B cell (primary cell): ENCODE measurements around the gene SEMA4G. TPM values are rescaled to one million over a fixed set of nuclear protein-coding genes. Genes with fewer than 3 reads are reported as not detected.

Experiments
- ATAC-seq: fragments of 200-7000 bp; cut with Tn5 transposase; one replicate; pipeline ENCODE4 v1.10.0; 2021; ENCODE audit warnings: low read depth, mild to moderate bottlenecking, moderate number of reproducible peaks, moderate library complexity
- CTCF ChIA-PET: fragments of 350-600 bp; sonication (Branson Sonifier 250); formaldehyde crosslinking; loops from one replicate; lab custom pipeline; 2021; ENCODE audit warnings: antibody characterized with exemption, inconsistent platforms; lab: Charles Lee
- POLR2A ChIA-PET: fragments of 350-600 bp; sonication (Branson Sonifier 250); formaldehyde crosslinking; loops from one replicate; lab custom pipeline; 2021; ENCODE audit warnings: antibody characterized with exemption; lab: Charles Lee
- DNase-seq: peaks from one replicate; pipeline ENCODE4 v3.0.0; 2013
- H2AFZ ChIP-seq: 2 replicates; pipeline ENCODE4 v1.6.1; 2012; ENCODE audit warnings: mild to moderate bottlenecking, low read depth, low read length; ENCODE audit not compliant: insufficient read depth, poor library complexity, severe bottlenecking
- H3K27ac ChIP-seq, 2 donors: 1 replicate in 1 of 2; 2 replicates in 1 of 2; pipeline ENCODE4 v1.5.1; 2012 to 2013; ENCODE audit warnings: low read length in 2 of 2, mild to moderate bottlenecking in 2 of 2, moderate library complexity in 1 of 2
- H3K27me3 ChIP-seq, 4 experiments: fragments of 200-600 bp in 1 of 4; sonication (generic) in 1 of 4; replicated peaks in 1 of 4; 1 replicate in 2 of 4; 2 replicates in 2 of 4; pipeline versions ENCODE4 v1.6.1 to v1.7.0; 2013 to 2016; ENCODE audit warnings: low read length in 3 of 4, mild to moderate bottlenecking in 2 of 4, mixed read lengths in 1 of 4, moderate library complexity in 1 of 4; ENCODE audit not compliant: insufficient read depth in 4 of 4, control insufficient read depth in 3 of 4; ENCODE audit errors: control extremely low read depth in 1 of 4
- H3K36me3 ChIP-seq, 2 experiments: replicated peaks in 1 of 2; 1 replicate in 1 of 2; 2 replicates in 1 of 2; pipeline versions ENCODE4 v1.6.1 to v1.7.1; 2013; ENCODE audit warnings: low read length in 1 of 2; ENCODE audit not compliant: insufficient read depth in 2 of 2, control insufficient read depth in 1 of 2; ENCODE audit errors: control extremely low read depth in 1 of 2, extremely low read depth in 1 of 2
- H3K4me1 ChIP-seq, 2 donors: fragments of 200-600 bp in 1 of 2; sonication (generic) in 1 of 2; 1 replicate in 1 of 2; 2 replicates in 1 of 2; pipeline versions ENCODE4 v1.5.1 to v1.6.1; 2013 to 2017; ENCODE audit warnings: low read length in 2 of 2; ENCODE audit not compliant: control insufficient read depth in 2 of 2, insufficient read depth in 2 of 2
- H3K4me2 ChIP-seq: replicated peaks from 2 replicates; pipeline ENCODE3; 2012; ENCODE audit warnings: mild to moderate bottlenecking, low read depth, low read length; ENCODE audit not compliant: poor library complexity, severe bottlenecking
- H3K4me3 ChIP-seq, 5 experiments: fragments of 200-600 bp in 1 of 5; sonication (generic) in 1 of 5; 1 replicate in 3 of 5; 2 replicates in 2 of 5; pipeline versions ENCODE4 v1.5.1 to v1.7.0; 2011 to 2016; ENCODE audit warnings: low read length in 4 of 5, mild to moderate bottlenecking in 4 of 5, low read depth in 2 of 5, control low read depth in 1 of 5, moderate library complexity in 1 of 5; ENCODE audit not compliant: insufficient read depth in 1 of 5; ENCODE audit errors: control extremely low read depth in 1 of 5, extremely low read depth in 1 of 5
- H3K79me2 ChIP-seq: fragments of 200-600 bp; sonication (generic); one replicate; pipeline ENCODE4 v1.6.0; 2016; ENCODE audit warnings: low read length; ENCODE audit not compliant: control insufficient read depth, insufficient read depth
- H3K9ac ChIP-seq: fragments of 200-600 bp; sonication (generic); 2 replicates; pipeline ENCODE4 v1.6.1; 2017; ENCODE audit warnings: mild to moderate bottlenecking, low read length, moderate library complexity
- H3K9me3 ChIP-seq, 3 donors: one replicate each; pipeline versions ENCODE4 v1.6.1 to v1.7.1; 2013; ENCODE audit warnings: low read length in 2 of 3; ENCODE audit not compliant: control insufficient read depth in 2 of 3, insufficient read depth in 1 of 3; ENCODE audit errors: control extremely low read depth in 1 of 3
- H4K20me1 ChIP-seq: 2 replicates; pipeline ENCODE4 v1.6.0; 2012; ENCODE audit warnings: mild to moderate bottlenecking, low read length; ENCODE audit not compliant: insufficient read depth, control insufficient read depth, poor library complexity, severe bottlenecking
- H3K27ac Mint-ChIP-seq: one replicate; pipeline ENCODE4 v1.8.0; 2021; ENCODE audit warnings: mixed read lengths
- H3K27me3 Mint-ChIP-seq: one replicate; pipeline ENCODE4 v1.8.0; 2021; ENCODE audit warnings: mixed read lengths
- H3K4me1 Mint-ChIP-seq: one replicate; pipeline ENCODE4 v1.8.0; 2021; ENCODE audit warnings: mixed read lengths
- H3K4me3 Mint-ChIP-seq: one replicate; pipeline ENCODE4 v1.8.0; 2021; ENCODE audit warnings: mixed read lengths
- H3K9me3 Mint-ChIP-seq: one replicate; pipeline ENCODE4 v1.8.0; 2022; ENCODE audit warnings: mixed read lengths; ENCODE audit not compliant: insufficient read depth
- EZH2 ChIP-seq: IDR thresholded peaks from 2 replicates; pipeline ENCODE4 v1.6.1; 2012; ENCODE audit warnings: borderline replicate concordance, low read depth, mild to moderate bottlenecking, moderate library complexity, low read length; ENCODE audit not compliant: insufficient read depth, poor library complexity, severe bottlenecking
- WGBS: methylation state at CpG from one replicate; pipeline ENCODE4 v1.1.5; 2013; ENCODE audit warnings: missing lambda C conversion rate; ENCODE audit not compliant: insufficient coverage; 5-methylcytosine and 5-hydroxymethylcytosine counted together
- intact Hi-C: fragments of 100-400 bp; cut with micrococcal nuclease; formaldehyde crosslinking; loops from one replicate; pipeline ENCODE4 v1.10.0; 2022
- polyA plus RNA-seq: library from polyadenylated mRNA; depleted of rRNA; stranded (reverse); fragments of >200 nt; gene quantifications from 2 replicates; pipeline ENCODE4 v1.2.3, GENCODE V29; 2012
- total RNA-seq, 2 donors: library from RNA; stranded (reverse); fragments of 120-200 nt in 1 of 2; gene quantifications; 1 replicate in 1 of 2; 2 replicates in 1 of 2; pipeline versions ENCODE4 v1.2.3 to v1.2.4, GENCODE V29; 2013 to 2022
- TF ChIP-seq, protein P1 (sequence below): fragments of 200-600 bp; IDR thresholded peaks from one replicate; pipeline ENCODE4 v1.8.0; 2022; ENCODE audit warnings: antibody characterized with exemption, mild to moderate bottlenecking

SEMA4G gene
- total and polyA plus RNA-seq, 2 donors (not counting 1 experiment from before 2014, with no cell fraction given) = 0.84 to 0.96 TPM

DNA sequence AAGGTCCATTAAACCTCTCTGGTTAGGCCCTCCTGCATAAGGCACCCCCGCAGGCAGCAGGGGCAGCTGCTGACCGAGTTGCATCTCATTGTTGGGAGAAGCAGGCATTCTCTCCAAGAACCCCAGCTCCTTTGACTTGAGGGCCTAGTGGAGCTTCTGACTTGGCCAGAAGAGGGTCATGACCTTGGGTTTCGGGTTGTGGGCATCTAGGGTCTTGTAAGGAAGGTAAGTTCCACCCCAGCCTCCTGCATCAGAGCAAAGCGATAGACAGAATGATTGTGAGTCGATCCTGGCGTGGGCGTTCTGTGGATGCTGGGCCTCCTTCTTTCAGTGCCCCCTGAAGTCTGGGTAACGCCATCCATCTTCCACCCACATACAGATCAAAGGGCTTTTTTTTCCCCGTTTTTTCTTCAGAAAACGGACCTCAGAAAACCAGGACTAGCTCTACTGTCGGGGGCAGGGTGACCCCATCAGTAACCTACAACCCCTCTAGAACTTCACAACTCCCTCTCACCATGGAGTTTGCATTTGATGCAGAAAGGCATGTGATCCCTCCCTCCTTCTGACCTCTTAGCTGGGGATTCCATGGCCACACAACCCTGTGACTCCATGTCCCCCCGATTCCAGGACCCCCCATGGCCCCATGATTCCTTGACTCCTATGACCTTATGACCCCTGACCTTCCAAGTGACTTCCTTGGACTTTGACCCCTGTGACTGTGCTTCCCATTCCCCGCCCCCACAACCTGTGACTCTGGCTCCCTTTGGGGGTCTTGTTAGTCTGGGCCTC lies 3.0 kb downstream of the SEMA4G start:
- Mint-ChIP-seq H3K9me3 (no peaks in the 10 kb centered on the region), H3K4me1 (peaks cover 16% of the 10 kb centered on the region), H3K27ac (no peak overlapping the region), H3K4me3 (no peak overlapping the region), H3K27me3 (no peaks in the 10 kb centered on the region)
- ChIA-PET POLR2A (no interaction called here), CTCF (interaction anchor here (0.7 to 0.8 kb wide), 2 partner anchors 42 to 737 kb away, joined by 3 read pairs; no protein-coding TSS in a partner anchor)
- WGBS = 84% methylated on average over 12 of the region's 13 CpGs
- DNase-seq (no peak), ATAC-seq (no peak)
- Histone ChIP-seq H3K4me2 (no peak overlapping the region), H3K27ac (no peak overlapping the region), H3K79me2 (no peaks in the 10 kb centered on the region), H3K9me3 (no peaks in the 10 kb centered on the region), H3K4me1 (peaks cover 13 to 17% of the 10 kb centered on the region in 2 donors), H3K4me3 (no peak overlapping the region), H3K27me3 (no peaks in the 10 kb centered on the region), H3K36me3 (no peaks in the 10 kb centered on the region), H4K20me1 (no peaks in the 10 kb centered on the region), H3K9ac (no peak overlapping the region), H2AFZ (no peak overlapping the region)
- TF ChIP-seq, protein P1, sequence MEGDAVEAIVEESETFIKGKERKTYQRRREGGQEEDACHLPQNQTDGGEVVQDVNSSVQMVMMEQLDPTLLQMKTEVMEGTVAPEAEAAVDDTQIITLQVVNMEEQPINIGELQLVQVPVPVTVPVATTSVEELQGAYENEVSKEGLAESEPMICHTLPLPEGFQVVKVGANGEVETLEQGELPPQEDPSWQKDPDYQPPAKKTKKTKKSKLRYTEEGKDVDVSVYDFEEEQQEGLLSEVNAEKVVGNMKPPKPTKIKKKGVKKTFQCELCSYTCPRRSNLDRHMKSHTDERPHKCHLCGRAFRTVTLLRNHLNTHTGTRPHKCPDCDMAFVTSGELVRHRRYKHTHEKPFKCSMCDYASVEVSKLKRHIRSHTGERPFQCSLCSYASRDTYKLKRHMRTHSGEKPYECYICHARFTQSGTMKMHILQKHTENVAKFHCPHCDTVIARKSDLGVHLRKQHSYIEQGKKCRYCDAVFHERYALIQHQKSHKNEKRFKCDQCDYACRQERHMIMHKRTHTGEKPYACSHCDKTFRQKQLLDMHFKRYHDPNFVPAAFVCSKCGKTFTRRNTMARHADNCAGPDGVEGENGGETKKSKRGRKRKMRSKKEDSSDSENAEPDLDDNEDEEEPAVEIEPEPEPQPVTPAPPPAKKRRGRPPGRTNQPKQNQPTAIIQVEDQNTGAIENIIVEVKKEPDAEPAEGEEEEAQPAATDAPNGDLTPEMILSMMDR = no peak
- TF ChIP-seq EZH2 = no peak
- intact Hi-C loops = no loop called here

DNA sequence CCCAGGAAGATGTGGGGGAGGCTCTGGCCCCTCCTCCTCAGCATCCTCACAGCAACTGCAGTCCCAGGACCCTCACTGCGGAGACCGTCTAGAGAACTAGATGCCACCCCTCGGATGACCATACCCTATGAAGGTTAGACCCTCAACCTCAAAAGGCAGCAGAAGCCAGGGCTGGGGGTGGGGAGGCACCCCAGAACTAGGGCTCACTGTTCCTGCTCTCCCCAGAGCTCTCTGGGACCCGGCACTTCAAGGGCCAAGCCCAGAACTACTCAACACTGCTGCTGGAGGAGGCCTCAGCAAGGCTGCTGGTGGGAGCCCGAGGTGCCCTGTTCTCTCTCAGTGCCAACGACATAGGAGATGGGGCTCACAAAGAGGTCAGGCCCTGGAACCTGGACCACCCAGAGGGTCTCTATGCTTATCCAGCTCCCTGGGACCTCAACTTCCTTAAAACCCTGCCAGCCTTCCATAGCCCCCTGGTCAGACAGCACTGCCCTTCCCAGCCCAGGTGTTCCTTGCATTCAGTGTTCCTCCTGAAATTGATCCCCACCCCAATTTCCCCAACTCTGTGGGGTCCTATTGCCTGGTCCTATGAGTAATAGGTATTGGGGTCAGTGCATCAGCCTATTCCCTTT lies 3.7 kb downstream of the SEMA4G start:
- CTCF ChIA-PET = no interaction called here

More for the DNA sequence above, 3.7 kb downstream of the SEMA4G start:
- TF ChIP-seq, protein P1 = no peak
- no peak for TF ChIP-seq EZH2
- Histone ChIP-seq H4K20me1 (no peaks in the 10 kb centered on the region), H2AFZ (no peak overlapping the region), H3K4me3 (no peak overlapping the region), H3K9me3 (no peaks in the 10 kb centered on the region), H3K36me3 (no peaks in the 10 kb centered on the region), H3K9ac (no peak overlapping the region), H3K79me2 (no peaks in the 10 kb centered on the region), H3K4me1 (peaks cover 13 to 17% of the 10 kb centered on the region in 2 donors), H3K27ac (no peak overlapping the region), H3K4me2 (no peak overlapping the region), H3K27me3 (no peaks in the 10 kb centered on the region)
- no peak for DNase-seq
- 92% methylated on average over 4 of the region's 6 CpGs for WGBS
- Mint-ChIP-seq H3K4me3 (no peak overlapping the region), H3K27me3 (no peaks in the 10 kb centered on the region), H3K27ac (no peak overlapping the region), H3K9me3 (no peaks in the 10 kb centered on the region), H3K4me1 (peaks cover 16% of the 10 kb centered on the region)
- intact Hi-C loops = no loop called here
- ATAC-seq = no peak
- POLR2A ChIA-PET = no interaction called here
